Thyroid gland (tissue), 4 donors: ENCODE results near the gene KRTAP10-9.
"Not testable (repeated sequence)": the region's sequence is repeated elsewhere in the genome, so short reads cannot be mapped to it uniquely, and the experiment has no call there.

Experiments
- CTCF ChIP-seq, 6 experiments: fragments of 200-600 bp in 3 of 6; fragments of 450-650 bp in 3 of 6; sonication (generic) in 3 of 6; IDR thresholded peaks; one replicate each; pipeline ENCODE4 v1.5.1; 2016 to 2019; ENCODE audit warnings: antibody characterized with exemption in 6 of 6, mild to moderate bottlenecking in 2 of 6, inconsistent platforms in 1 of 6, moderate library complexity in 1 of 6
- POLR2A ChIP-seq, 2 donors: fragments of 450-650 bp; IDR thresholded peaks; one replicate each; pipeline ENCODE4 v1.6.1; 2017; ENCODE audit warnings: antibody characterized with exemption in 2 of 2, mild to moderate bottlenecking in 2 of 2, moderate library complexity in 1 of 2

- not testable (repeated sequence) for TF ChIP-seq CTCF, POLR2A (IDR thresholded peaks at IDR 0.05)
These were observed 939 bp downstream of the KRTAP10-9 start for GRCh38 chr21:44627831-44628233.
